ENCODE results near the gene PABPN1L.
"Not testable (repeated sequence)": the region's sequence is repeated elsewhere in the genome, so short reads cannot be mapped to it uniquely, and the experiment has no call there.

PABPN1L gene

DNA sequence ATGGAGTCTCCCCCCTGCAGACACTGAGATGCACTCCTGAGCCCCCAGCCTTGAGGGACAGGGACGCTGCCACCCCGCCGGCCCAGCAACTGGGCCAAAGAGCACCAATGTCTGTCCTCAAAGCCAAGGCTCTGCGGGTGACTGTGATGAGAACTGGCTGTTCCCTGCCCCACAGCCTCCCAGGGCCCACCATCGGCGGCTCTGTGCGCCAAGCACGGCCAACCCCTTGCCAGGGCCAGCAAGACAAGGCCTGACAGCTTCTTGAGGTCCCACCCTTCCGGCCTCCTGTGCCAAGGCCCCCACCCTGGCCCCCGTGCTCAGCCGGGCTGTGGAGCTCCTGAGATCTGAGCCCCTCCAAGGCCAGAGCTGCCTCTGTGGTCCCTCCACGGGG lies 34.2 kb upstream of the PABPN1L start:
- no peak overlapping the region for H3K27ac ChIP-seq
- TF ChIP-seq, protein P1, sequence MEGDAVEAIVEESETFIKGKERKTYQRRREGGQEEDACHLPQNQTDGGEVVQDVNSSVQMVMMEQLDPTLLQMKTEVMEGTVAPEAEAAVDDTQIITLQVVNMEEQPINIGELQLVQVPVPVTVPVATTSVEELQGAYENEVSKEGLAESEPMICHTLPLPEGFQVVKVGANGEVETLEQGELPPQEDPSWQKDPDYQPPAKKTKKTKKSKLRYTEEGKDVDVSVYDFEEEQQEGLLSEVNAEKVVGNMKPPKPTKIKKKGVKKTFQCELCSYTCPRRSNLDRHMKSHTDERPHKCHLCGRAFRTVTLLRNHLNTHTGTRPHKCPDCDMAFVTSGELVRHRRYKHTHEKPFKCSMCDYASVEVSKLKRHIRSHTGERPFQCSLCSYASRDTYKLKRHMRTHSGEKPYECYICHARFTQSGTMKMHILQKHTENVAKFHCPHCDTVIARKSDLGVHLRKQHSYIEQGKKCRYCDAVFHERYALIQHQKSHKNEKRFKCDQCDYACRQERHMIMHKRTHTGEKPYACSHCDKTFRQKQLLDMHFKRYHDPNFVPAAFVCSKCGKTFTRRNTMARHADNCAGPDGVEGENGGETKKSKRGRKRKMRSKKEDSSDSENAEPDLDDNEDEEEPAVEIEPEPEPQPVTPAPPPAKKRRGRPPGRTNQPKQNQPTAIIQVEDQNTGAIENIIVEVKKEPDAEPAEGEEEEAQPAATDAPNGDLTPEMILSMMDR (conservative IDR thresholded peaks at IDR 0.05) = no peak
- no peak for TF ChIP-seq ZFX (IDR thresholded peaks at IDR 0.05)

DNA sequence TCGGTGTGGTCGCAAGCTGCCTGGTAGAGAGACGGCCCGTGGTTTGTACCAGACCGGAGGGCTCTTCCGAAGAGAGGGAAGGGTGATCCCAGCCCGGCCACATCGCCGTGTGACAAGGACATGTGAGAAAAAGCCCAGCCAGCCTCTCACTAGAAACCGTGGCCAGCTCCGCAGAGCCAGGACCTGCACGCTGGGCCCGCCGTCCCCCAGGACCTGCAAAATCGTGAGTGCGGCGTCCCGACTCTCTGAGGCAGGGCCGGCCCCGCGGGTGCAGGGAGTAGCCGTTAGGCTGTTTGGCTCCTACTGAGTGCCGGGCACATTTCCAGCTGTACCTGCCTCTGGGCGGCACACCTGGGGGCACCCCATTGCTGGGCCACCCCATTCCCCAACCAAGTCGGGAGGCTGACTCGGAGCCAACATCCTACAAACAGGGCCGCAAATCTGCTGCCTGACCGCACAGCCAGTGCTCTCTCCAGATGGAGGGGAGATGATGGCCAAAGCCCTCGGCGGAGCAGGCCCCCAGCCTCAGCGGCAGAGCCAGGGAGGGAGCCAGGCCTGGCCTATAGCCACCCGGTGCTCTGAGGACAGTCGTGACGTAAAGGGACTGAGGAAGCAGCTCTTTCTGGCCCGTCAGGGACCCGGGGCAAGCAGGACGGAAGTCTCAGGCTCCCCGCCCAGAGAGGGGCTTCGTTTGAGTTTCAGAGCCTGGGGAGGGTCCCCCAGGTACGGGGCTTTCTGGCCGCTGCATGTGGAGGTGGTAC lies 33.6 kb upstream of the PABPN1L start:
- no peak overlapping the region for H3K27ac ChIP-seq
- TF ChIP-seq ZFX (IDR thresholded peaks at IDR 0.05) = no peak
- TF ChIP-seq, protein P1 (conservative IDR thresholded peaks at IDR 0.05) = no peak

DNA sequence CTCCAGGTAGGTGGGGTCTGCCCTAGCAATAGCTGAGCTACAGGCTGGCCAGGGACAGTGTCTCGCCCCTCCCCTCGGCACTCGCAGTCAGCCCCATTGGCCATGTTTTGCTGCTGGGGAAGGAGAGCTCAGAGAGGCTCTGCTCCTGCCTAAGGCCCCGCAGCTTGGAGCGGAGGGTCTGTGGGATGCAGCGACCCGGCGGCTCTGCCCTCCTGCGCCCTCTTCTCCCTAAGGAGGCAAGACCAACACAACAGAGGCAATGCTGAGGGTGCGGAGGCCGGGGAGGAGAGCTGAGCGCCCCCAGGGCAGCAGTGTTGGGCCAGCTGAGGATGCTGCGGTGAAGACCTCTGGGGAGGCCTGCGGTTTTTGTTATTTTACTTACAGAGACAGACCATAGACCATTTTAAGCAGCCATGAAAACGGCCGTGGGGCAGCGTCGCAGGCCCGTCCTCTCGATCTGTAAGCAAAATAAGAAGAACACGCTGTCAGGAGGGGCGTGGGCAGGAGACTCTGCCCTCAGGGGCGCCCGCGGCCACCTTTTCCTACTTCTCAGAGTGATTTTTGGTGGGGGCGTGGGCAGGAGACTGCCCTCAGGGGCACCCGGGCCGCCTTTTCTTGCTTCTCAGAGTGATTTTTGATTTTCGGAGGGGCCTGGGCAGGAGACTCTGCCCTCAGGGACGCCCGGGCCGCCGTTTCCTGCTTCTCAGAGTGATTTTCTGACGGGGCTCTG lies 31.4 kb upstream of the PABPN1L start:
- H3K27ac ChIP-seq = no peak overlapping the region
- TF ChIP-seq, protein P1 (conservative IDR thresholded peaks at IDR 0.05) = no peak
- TF ChIP-seq ZFX (IDR thresholded peaks at IDR 0.05) = no peak

DNA sequence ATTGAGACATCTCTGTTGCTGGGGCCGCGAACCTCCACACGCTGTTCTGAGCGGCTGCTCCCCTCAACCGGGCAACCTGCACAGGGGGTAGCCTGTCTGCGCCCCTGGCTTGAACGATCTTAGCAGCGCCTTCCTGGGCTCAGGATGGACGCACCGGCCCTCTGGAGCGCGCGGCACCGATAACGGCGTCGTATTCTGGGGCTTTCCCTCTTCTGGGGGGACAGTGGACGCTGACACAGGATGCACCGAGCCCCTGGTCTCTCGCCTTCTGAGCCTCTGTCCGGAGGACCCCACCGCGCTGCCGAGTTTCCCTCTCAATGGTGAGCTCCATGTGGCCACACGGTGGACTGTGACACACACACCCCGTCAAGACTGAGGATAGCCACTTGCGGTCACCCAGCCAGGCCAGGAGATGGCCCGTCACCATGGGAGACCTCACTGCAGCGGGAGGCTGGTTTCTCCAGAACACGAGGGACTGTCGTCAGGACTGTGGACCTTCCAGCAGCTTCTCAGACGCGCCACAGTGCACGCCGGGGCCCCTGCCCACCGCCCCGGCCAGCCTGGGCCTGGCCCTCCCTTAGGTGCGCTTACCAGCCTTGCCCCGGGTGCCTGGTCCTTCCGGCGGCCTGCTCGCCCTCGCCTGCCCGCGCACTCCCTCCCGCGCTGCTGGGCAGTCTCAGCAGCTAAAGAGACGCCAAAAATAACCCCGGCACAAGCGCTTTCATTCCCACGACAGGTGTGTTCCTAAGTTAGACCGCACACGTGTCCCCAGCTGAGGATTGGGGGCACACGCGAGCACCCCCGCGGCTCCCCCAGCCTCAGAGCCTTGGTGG lies 30.0 kb upstream of the PABPN1L start:
- no peak overlapping the region for H3K27ac ChIP-seq
- no peak for TF ChIP-seq ZFX (IDR thresholded peaks at IDR 0.05)
- TF ChIP-seq, protein P1 (conservative IDR thresholded peaks at IDR 0.05) = no peak

DNA sequence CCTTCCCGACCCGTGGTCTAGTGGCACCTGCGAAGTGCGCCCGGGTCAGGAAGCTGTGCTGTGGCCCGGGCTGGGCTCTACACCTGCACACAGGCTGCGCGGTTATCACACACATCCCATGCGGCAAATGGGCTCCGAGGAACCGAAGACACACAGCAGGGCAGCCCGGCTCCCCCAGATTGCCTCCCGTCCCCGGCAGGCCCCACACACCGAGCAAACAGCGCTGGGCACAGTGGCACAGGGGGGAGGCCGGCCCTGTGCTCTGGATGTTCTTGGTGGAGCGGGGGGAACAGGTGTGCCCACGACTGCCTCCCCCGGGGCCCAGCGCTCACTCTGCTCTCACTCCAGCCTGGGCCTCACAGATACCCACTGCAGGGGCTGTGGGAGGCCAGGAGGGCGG lies 28.9 kb upstream of the PABPN1L start:
- H3K27ac ChIP-seq = no peak overlapping the region
- TF ChIP-seq ZFX (IDR thresholded peaks at IDR 0.05) = no peak
- TF ChIP-seq, protein P1 (conservative IDR thresholded peaks at IDR 0.05) = no peak

DNA sequence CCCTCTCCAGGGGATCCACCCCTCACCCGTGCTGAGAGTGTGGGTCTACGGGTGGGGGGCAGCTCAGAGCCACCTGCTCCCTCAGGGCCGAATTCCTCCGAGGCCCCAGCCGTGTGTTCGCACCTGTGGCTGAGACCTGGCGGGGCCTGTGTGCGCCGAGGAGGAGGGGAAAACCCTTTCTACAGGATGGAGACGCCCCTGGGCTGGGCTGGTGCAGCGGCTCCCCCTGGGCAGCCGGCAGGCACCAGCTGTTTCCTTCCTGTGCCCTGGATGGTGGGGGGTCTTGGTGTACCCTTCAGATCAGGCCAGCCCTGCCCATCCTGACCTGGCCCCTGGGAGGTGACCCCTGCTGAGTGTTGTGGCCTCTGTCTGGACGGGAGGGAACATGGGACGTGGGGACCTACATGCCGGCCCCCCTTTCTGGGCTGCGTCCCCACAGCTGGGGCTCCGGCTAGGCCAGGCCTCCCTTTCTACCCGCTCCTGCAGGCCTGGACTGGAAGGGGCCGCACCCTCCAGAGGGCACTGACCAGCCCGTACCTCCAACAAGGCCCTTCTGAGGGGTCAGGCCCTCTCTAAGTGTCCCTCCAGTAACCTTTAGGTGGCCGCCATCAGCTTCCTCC lies 28.3 kb upstream of the PABPN1L start:
- no peak overlapping the region for H3K27ac ChIP-seq
- no peak for TF ChIP-seq ZFX (IDR thresholded peaks at IDR 0.05)
- TF ChIP-seq, protein P1 (conservative IDR thresholded peaks at IDR 0.05) = no peak

DNA sequence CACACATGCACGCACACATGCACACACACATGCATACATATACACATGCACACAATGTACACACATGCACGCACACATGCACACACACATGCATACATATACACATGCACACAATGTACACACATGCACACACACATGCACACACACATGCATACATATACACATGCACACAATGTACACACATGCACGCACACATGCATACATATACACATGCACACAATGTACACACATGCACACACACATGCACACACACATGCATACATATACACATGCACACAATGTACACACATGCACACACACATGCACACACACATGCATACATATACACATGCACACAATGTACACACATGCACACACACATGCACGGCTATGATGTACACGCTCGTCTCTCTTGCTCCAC lies 27.8 kb upstream of the PABPN1L start:
- not testable (repeated sequence) for H3K27ac ChIP-seq

All from C4-2B (cell line).